DMS 273 treated with DMSO at 0.1 percent for 48 hours (cell line): ENCODE data around the gene PRAMEF9.
"Not testable (repeated sequence)": the region's sequence is repeated elsewhere in the genome, so short reads cannot be mapped to it uniquely, and the experiment has no call there.

Experiments used
- DNase-seq: peaks from one replicate; lab custom pipeline; 2025; lab: John Stamatoyannopoulos, UW

PRAMEF9 gene

GRCh38 chr1:13171548-13171947, at the start of gene PRAMEF9:
Gene PRAMEF9 (plus strand): TSS chr1:13171848. CDS start chr1:13175281, 3,433 bp downstream.
- not testable (repeated sequence) for DNase-seq

DNA sequence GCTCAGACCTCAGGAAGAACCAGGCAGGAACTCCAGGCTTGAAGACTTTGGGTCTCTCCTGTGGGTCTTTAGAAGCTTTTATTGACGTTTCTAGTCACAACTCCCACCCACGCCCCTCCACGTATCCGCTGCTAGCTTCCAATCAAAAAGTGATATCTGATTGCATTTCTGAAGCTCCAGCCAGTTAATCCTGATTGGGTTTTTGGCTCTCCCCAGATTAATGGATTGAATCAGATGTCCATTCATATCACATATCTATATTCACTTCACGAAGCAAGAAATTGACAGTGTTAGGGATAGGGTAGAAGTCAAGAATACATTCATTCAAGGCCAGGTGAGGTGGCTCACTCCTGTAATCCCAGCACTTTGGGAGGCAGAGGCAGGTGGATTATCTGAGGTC, 15.7 kb upstream of the PRAMEF9 start, which contains the start of gene PRAMEF26:
Gene PRAMEF26 (minus strand): TSS at position 101 of the 400 bp plus-strand sequence. CDS start 2,914 bp downstream, outside the sequence.
- DNase-seq, result not testable (repeated sequence)

GRCh38 chr1:13165531-13165930, 6.1 kb upstream of the PRAMEF9 start, which contains the start of gene HNRNPCL4:
Gene HNRNPCL4 (minus strand): TSS chr1:13165631. CDS start chr1:13165467, 164 bp downstream.
- DNase-seq, result not testable (repeated sequence)

DNA sequence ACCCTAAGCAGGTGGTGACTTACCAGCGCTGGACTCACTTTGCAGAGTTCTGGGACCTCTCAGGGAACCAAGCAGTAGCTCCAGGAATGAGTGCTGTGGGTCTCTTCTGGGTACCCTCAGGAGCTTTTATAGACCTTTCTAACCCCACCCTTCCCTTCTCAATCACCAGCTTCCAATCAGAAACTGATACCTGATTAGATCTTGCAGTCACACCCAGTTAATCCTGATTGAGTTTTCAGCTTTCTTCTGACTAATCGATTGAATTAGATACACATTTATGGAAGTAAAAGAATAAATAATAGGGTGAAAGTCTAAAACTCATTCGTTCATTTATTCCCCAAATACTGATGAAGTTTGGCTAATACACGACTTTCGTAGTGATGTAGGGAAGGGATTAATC, 29.7 kb downstream of the PRAMEF9 start, which contains the start of gene PRAMEF13:
Gene PRAMEF13 (minus strand): TSS at position 101 of the 400 bp plus-strand sequence. CDS start 1,820 bp downstream, outside the sequence.
- DNase-seq, result not testable (repeated sequence)

DNA sequence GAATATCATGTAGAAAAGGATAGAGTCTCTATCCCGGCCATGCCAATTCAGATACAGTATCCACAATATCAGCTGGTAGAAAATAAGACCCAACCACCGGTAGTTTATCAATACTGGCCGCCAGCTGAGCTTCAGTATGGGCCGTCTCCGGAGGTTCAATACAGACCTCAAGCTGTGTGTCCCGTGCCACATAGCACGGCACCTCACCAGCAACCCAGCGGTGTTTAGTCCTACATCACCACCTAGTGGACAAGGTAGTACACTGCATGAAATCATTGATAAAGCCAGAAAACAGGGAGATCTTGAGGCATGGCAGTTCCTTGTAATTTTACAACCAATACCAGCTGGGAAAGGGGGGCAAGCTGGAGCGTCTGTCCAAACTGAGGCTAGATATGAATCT, 37.1 kb downstream of the PRAMEF9 start:
- not testable (repeated sequence) for DNase-seq

- DNase-seq, result not testable (repeated sequence)
These were observed 45.0 kb downstream of the PRAMEF9 start for GRCh38 chr1:13216619-13217018.

GRCh38 chr1:13219203-13219602, 47.6 kb downstream of the PRAMEF9 start:
- DNase-seq, result not testable (repeated sequence)

DNA sequence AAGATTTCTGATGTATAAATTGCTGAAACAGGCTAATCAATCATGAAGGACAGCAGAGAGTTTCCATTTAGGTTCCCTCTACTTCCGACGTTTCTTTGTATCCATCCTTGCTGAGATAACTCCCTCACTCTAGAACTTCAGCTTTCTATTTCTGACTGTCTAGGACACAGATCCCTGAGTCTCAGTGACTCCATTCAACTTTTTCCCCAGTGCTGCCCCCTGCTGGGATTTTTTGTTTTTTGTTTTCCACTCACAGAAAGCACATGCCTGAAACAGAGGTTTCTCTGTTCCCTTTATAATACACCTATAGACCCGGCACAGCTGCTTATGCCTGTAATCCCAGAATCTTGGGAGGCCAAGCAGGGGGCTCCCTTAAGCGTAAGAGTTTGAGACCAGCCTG, 51.1 kb downstream of the PRAMEF9 start:
- DNase-seq, result not testable (repeated sequence)

DNA sequence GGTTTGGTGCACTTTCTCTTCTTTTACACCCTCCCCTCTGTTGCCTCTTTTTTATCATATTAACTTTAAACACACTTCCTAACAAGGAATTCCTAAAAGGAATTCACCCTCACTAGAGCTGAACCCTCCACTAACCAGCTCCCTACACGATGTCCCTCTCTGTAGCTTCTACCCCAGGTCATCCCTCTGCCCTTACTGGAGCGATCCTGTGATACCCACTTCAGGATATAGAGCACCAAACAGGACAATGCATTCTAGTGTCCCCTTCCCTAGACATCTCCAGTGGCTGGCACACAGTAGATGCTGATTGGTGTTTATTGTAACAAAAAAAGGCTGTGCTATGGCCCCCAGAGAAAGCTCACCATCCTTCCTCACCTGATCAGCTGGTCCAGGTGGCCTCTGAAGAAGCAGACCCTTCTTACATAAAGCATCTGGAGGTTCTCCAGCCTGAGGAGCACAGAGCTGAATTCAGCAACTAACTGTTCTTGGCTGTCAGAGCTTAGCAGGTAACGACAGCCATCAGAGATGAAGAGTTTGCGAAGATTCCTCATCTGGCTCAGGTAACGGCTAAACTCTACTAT, 52.9 kb downstream of the PRAMEF9 start:
- DNase-seq, result no peak

- not testable (repeated sequence) for DNase-seq
These were observed 54.1 kb downstream of the PRAMEF9 start, which contains the start of gene PRAMEF18 for GRCh38 chr1:13225675-13226204. Gene PRAMEF18 (minus strand): TSS chr1:13226154. CDS start chr1:13226106, 48 bp downstream.

- DNase-seq, result not testable (repeated sequence)
These were observed 55.8 kb downstream of the PRAMEF9 start for GRCh38 chr1:13227271-13228055.

DNA sequence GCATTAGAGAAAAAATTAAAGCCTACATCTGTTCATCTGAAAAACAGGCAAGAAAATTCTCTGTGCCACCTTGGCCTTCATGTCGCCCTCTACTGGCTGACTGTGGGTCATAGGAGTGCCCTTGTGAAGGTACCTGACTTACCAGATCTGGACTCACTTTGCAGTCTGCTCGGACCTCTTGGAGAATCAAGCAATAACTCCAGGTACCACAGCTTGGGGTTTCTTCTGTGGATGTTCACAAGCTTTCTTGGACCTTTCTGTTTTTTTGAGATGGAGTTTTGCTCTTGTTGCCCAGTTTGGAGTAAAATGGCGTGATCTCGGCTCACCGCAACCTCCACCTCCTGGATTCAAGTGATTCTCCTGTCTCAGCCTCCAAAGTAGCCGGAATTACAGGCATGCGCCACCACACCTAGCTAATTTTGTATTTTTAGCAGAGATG, 56.7 kb downstream of the PRAMEF9 start:
- no peak for DNase-seq
